Caco-2 (cell line): ENCODE results near the gene ZNF443. TPM values are rescaled to one million over a fixed set of nuclear protein-coding genes. Genes with fewer than 3 reads are reported as not detected.
"Not testable (repeated sequence)": the region's sequence is repeated elsewhere in the genome, so short reads cannot be mapped to it uniquely, and the experiment has no call there.

Source experiments
- BruUV-seq: library from RNA; stranded (reverse); fragments of 400-500 nt; replicated peaks from 2 replicates; lab custom pipeline; 2021; lab: Mats Ljungman, UMichigan
- CTCF ChIA-PET: fragments of 300-600 bp; sonication (Branson Sonifier 250); formaldehyde crosslinking; loops from one replicate; lab custom pipeline; 2022; ENCODE audit warnings: antibody characterized with exemption; lab: Charles Lee
- POLR2A ChIA-PET: fragments of 300-600 bp; sonication (Branson Sonifier 250); formaldehyde crosslinking; loops from one replicate; lab custom pipeline; 2022; ENCODE audit warnings: antibody characterized with exemption; lab: Charles Lee
- DNase-seq, 2 experiments: peaks; one replicate each; pipeline versions ENCODE4 v3.0.0 to v3.0.0-alpha.2; 2020 to 2022
- H3K27me3 ChIP-seq: replicated peaks from 2 replicates; pipeline ENCODE4 v1.6.0; 2011; ENCODE audit warnings: low read length; ENCODE audit not compliant: control insufficient read depth, insufficient read depth
- H3K36me3 ChIP-seq: 2 replicates; pipeline ENCODE4 v1.5.1; 2011; ENCODE audit warnings: low read length; ENCODE audit not compliant: control insufficient read depth, insufficient read depth
- H3K4me1 ChIP-seq: fragments of 250-450 bp; sonication (Bioruptor Pico); 2 replicates; pipeline ENCODE4 v1.5.1; 2020; ENCODE audit warnings: mild to moderate bottlenecking
- H3K4me3 ChIP-seq: 2 replicates; pipeline ENCODE4 v1.5.1; 2011; ENCODE audit warnings: low read depth, mild to moderate bottlenecking, control low read depth, low read length
- H3K9me3 ChIP-seq: fragments of 250-450 bp; sonication (Bioruptor Pico); 2 replicates; pipeline ENCODE4 v1.5.1; 2020; ENCODE audit warnings: mild to moderate bottlenecking, moderate library complexity
- H3K27ac Mint-ChIP-seq: one replicate; pipeline ENCODE4 v1.8.0; 2022; ENCODE audit warnings: mixed read lengths; ENCODE audit not compliant: unreplicated experiment
- H3K27me3 Mint-ChIP-seq: one replicate; pipeline ENCODE4 v1.8.0; 2022; ENCODE audit warnings: mixed read lengths; ENCODE audit not compliant: insufficient read depth, unreplicated experiment
- H3K36me3 Mint-ChIP-seq: one replicate; pipeline ENCODE4 v1.8.0; 2022; ENCODE audit warnings: mild to moderate bottlenecking, mixed read lengths; ENCODE audit not compliant: insufficient read depth, unreplicated experiment
- H3K4me1 Mint-ChIP-seq: one replicate; pipeline ENCODE4 v1.8.0; 2022; ENCODE audit warnings: low read depth, mixed read lengths; ENCODE audit not compliant: unreplicated experiment
- H3K4me3 Mint-ChIP-seq: one replicate; pipeline ENCODE4 v1.8.0; 2022; ENCODE audit warnings: mild to moderate bottlenecking, moderate library complexity, mixed read lengths; ENCODE audit not compliant: unreplicated experiment
- H3K9me3 Mint-ChIP-seq: one replicate; pipeline ENCODE4 v1.8.0; 2022; ENCODE audit warnings: mixed read lengths; ENCODE audit not compliant: unreplicated experiment
- CTCF ChIP-seq, 2 experiments: fragments of 200-600 bp in 1 of 2; IDR thresholded peaks; 1 replicate in 1 of 2; 2 replicates in 1 of 2; pipeline versions ENCODE4 v1.5.1 to v1.8.0; 2011 to 2022; ENCODE audit warnings: antibody characterized with exemption in 1 of 2, control low read depth in 1 of 2, inconsistent platforms in 1 of 2, low read depth in 1 of 2, low read length in 1 of 2, mild to moderate bottlenecking in 1 of 2, moderate library complexity in 1 of 2; ENCODE audit not compliant: insufficient read depth in 1 of 2, severe bottlenecking in 1 of 2, unreplicated experiment in 1 of 2
- intact Hi-C: fragments of 100-400 bp; cut with micrococcal nuclease; formaldehyde crosslinking; loops from one replicate; pipeline ENCODE4 v1.10.0; 2022; ENCODE audit not compliant: unreplicated experiment
- total RNA-seq: library from RNA; stranded (reverse); gene quantifications from 2 replicates; pipeline ENCODE4 v1.2.3, GENCODE V29; 2022

The ZNF443 gene
- total RNA-seq, 1 experiment from 2014 or later: 5.1 TPM

- CTCF ChIA-PET: interaction anchor here (0.5 kb wide), 1 partner anchor 117 kb away, joined by 3 read pairs; the partner anchor contains the start of gene ZNF442
- no TSS peak for BruUV-seq
- no peaks in the 10 kb centered on the region for H3K9me3 ChIP-seq
- peaks cover 8% of the 10 kb centered on the region for H3K36me3 Mint-ChIP-seq
- intact Hi-C loops: no loop called here
- no peak for DNase-seq
- POLR2A ChIA-PET: interaction anchor here (0.5 kb wide), 1 partner anchor 194 kb away, joined by 4 read pairs; no protein-coding TSS in a partner anchor
- no peaks in the 10 kb centered on the region for H3K4me1 Mint-ChIP-seq
- H3K4me1 ChIP-seq: no peaks in the 10 kb centered on the region
- no peak overlapping the region for H3K4me3 ChIP-seq
- H3K27me3 Mint-ChIP-seq: no peaks in the 10 kb centered on the region
- no peak for TF ChIP-seq CTCF (IDR thresholded peaks at IDR 0.05; ENCODE audit: insufficient read depth in 1 of 2, low read depth in 1 of 2, low read length in 1 of 2, severe bottlenecking in 1 of 2, unreplicated experiment in 1 of 2)
- H3K36me3 ChIP-seq: no peaks in the 10 kb centered on the region
- H3K9me3 Mint-ChIP-seq: peaks cover 13% of the 10 kb centered on the region
- H3K27ac Mint-ChIP-seq: no peak overlapping the region
- H3K4me3 Mint-ChIP-seq: no peak overlapping the region
- H3K27me3 ChIP-seq: no peaks in the 10 kb centered on the region
These were observed 41.7 kb upstream of the ZNF443 start for GRCh38 chr19:12482509-12482886.

DNA sequence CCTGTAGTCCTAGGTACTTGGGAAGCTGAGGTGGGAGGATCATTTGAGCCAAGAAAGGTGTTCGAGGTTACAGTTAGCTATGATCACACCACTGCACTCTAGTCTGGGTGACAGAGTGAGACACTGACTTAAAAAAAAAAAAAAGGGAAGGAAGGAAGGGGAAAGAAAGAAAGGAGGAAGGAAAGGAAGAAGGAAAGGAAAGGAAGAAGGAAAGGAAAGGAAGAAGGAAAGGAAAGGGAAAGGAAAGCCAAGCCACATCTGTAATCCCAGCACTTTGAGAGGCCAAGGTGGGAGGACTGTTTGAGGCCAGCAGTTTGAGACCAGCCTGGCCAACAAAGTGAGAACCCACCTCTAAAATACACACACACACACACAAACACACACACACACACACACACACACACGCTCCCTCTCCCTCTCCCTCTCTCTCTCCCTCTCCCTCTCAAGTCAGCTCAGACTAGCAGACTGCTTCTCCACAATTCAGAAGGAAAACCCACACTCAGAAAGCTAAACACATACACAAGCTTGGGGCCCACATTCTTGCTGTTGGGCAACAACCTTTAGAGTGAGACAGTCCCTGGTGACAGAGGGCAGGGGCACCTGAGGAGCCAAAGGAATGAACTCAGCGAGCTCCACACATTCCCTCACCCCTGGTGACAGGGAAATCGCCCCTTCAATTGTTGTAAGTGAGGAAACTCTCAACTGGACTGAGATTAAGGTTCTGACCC is 41.1 kb upstream of the ZNF443 start:
- TF ChIP-seq CTCF (IDR thresholded peaks at IDR 0.05; ENCODE audit: insufficient read depth in 1 of 2, low read depth in 1 of 2, low read length in 1 of 2, severe bottlenecking in 1 of 2, unreplicated experiment in 1 of 2): no peak
- BruUV-seq: no TSS peak
- peaks cover 8% of the 10 kb centered on the region for H3K36me3 Mint-ChIP-seq
- no peaks in the 10 kb centered on the region for H3K4me1 Mint-ChIP-seq
- ChIA-PET CTCF (interaction anchor here (0.5 kb wide), 1 partner anchor 116 kb away, joined by 3 read pairs; the partner anchor contains the start of gene ZNF442), POLR2A (no interaction called here)
- no peak overlapping the region for H3K4me3 Mint-ChIP-seq
- no peak for DNase-seq
- intact Hi-C loops: no loop called here
- no peaks in the 10 kb centered on the region for H3K27me3 ChIP-seq
- H3K4me1 ChIP-seq: no peaks in the 10 kb centered on the region
- no peaks in the 10 kb centered on the region for H3K27me3 Mint-ChIP-seq
- no peak overlapping the region for H3K4me3 ChIP-seq
- H3K27ac Mint-ChIP-seq: no peak overlapping the region
- no peaks in the 10 kb centered on the region for H3K9me3 ChIP-seq
- peaks cover 13% of the 10 kb centered on the region for H3K9me3 Mint-ChIP-seq
- H3K36me3 ChIP-seq: no peaks in the 10 kb centered on the region

DNA sequence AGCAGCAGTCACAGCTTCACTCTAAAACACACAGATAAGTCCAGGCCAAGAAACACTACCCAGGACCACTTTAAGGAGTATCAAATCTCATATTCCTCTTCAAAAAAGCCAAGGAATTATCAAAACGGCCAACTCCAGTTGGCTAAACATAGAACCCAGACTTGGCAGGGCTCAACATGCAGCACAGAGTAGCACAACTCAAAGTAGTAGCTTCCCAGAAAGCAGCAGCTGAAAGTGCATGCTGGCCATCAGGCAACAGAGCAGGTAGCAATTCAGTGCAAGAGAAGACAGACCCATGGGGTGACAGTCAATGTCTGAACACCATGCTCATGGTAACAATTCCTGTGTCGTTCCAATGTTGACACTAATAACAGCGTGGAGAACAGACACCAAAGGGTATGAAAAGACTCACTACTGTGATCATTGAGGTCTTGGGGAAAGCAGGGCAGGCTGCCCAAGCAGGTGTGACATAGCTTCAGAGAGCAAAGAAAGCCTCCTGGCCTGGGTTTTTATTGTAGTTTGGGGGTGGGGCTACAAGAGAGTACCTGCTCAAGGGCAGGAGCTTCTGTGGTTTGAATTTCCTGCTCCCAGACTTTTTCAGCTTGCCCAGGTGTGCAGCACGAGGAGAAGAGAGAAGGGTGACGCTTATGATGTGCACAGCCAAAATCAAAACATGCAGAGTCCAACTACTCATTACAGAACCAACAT is 37.6 kb upstream of the ZNF443 start:
- Mint-ChIP-seq H3K4me3 (no peak overlapping the region), H3K36me3 (no peaks in the 10 kb centered on the region), H3K27ac (no peak overlapping the region), H3K4me1 (no peaks in the 10 kb centered on the region), H3K9me3 (peaks cover 13% of the 10 kb centered on the region), H3K27me3 (no peaks in the 10 kb centered on the region)
- Histone ChIP-seq H3K4me1 (no peaks in the 10 kb centered on the region), H3K36me3 (no peaks in the 10 kb centered on the region), H3K9me3 (no peaks in the 10 kb centered on the region; the same call in 1 of the 2 replicates), H3K4me3 (no peak overlapping the region), H3K27me3 (no peaks in the 10 kb centered on the region)
- no peak for DNase-seq
- intact Hi-C loops: no loop called here
- ChIA-PET POLR2A (no interaction called here), CTCF (no interaction called here)
- BruUV-seq: no TSS peak
- TF ChIP-seq CTCF (IDR thresholded peaks at IDR 0.05; ENCODE audit: insufficient read depth in 1 of 2, low read depth in 1 of 2, low read length in 1 of 2, severe bottlenecking in 1 of 2, unreplicated experiment in 1 of 2): no peak

DNA sequence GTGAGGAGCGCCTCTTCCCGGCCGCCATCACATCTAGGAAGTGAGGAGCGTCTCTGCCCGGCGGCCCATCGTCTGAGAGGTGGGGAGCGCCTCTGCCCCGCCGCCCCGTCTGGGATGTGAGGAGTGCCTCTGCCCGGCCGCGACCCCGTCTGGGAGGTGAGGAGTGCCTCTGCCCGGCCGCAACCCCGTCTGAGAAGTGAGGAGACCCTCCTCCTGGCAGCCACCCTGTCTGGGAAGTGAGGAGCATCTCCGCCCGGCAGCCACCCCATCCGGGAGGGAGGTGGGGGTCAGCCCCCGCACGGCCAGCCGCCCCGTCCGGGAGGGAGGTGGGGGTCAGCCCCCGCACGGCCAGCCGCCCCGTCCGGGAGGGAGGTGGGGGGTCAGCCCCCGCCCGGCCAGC is 26.8 kb upstream of the ZNF443 start:
- H3K27me3 Mint-ChIP-seq, H3K4me1 ChIP-seq, BruUV-seq, H3K36me3 ChIP-seq, H3K4me3 Mint-ChIP-seq, intact Hi-C loops, POLR2A ChIA-PET, H3K4me1 Mint-ChIP-seq, H3K4me3 ChIP-seq, DNase-seq, H3K27me3 ChIP-seq, H3K27ac Mint-ChIP-seq, CTCF ChIA-PET: not testable (repeated sequence)
- H3K9me3 Mint-ChIP-seq: peaks cover 20% of the 10 kb centered on the region
- H3K9me3 ChIP-seq: peaks cover 31% of the 10 kb centered on the region
- H3K36me3 Mint-ChIP-seq: peaks cover 12% of the 10 kb centered on the region
